CD4-positive, alpha-beta T cell treated with Interleukin-1 beta for 1 hour (primary cell): ENCODE results near the gene KCNQ1OT1.

Source experiments
- DNase-seq, 2 donors: peaks; one replicate each; pipeline ENCODE4 v3.0.0-alpha.2; 2020 to 2022

The KCNQ1OT1 gene

DNA sequence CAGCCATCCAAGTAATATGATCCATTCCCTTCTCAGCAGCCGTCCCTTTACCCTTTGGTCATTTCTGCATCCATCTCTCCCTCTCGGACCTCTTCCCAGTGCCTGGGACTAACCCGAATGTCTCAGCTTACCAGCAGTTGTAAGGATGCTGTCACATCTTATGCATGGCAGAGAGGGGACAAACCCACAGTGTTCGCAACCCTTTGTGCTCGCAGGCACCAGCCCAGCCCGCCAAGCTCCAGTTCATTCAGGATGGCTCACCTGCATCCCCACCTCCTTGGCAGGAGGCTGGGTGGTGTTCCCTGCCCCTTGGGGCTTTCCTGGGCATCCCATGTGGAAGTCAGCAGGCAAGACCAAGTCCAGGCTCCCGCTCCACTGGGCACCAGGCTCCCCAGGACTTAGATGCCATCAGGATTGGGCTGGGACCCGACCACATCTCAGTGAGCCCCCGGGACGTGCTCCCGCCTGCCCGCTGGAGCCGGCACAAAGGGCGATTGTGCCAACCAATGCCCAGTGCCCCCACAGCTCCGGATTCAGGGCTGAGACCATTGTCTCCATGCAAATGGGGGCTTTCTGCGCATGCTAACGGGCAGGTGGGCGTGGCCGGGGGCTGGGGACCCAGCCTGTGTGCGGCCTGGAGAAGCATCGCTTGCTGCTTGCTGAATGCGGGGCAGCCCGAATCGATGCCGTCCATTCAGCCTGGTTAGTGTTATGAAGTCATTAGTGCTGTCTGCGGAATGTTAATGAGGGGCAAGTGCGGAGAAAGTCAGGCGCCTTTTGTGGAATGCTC, 108.6 kb downstream of the KCNQ1OT1 start:
- no peak for DNase-seq

DNA sequence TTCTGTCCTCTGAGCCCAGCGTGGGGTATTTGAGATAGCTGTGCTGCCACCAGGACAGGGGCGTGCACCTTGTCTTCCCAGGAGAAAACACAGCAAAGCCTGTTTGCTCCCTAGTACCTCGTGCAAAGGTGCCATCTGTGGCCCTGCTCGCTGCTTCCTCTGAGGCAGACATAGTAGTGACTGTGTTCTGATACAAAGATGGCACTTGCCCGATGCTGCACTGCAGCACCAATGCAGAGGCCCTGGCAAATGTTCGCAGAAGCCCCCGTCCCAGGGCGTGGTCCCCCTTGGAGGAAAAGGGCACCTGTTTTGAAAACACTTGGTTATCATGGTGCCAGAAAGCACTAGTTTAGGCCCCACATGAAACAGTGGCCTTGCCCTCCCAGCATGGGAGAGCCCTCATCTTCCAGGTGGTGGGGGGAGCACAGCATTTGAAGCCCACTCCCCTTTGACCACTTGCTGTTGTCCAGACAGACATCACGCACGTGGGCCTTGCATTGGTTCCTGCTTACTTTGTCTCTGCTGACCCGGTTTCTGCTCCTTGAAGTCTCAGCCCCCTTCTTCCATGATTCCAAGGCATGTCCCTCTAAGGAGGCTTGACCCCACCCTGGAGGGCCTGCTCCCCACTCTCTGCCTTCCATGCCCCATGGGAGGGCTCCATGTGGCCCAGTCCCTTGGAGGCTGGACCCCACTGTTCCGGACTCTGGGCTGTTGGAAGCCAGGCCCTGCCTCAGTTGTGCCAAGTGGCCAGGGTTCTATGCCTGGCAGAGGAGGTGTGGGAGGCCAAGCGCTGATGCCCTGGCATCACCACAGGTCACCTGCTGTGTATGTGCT, 109.4 kb downstream of the KCNQ1OT1 start:
- no peak for DNase-seq

DNA sequence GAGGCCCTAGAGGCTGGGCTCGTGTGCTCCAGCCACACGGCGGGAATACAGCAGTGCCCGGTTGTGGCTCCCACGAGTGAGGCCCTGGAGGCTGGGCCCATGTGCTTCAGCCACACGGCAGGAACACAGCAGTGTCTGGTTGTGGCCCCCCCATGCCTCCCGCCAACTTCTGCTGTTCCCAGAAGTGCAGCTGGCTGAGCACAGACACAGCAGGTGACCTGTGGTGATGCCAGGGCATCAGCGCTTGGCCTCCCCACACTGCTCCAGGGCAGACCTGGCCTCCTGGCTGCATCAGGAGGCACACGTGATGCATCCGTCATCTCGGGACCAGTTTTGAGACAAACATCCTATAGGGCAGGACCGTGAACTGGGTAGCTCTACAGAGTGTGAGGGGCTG, 110.3 kb downstream of the KCNQ1OT1 start:
- DNase-seq, result no peak

DNA sequence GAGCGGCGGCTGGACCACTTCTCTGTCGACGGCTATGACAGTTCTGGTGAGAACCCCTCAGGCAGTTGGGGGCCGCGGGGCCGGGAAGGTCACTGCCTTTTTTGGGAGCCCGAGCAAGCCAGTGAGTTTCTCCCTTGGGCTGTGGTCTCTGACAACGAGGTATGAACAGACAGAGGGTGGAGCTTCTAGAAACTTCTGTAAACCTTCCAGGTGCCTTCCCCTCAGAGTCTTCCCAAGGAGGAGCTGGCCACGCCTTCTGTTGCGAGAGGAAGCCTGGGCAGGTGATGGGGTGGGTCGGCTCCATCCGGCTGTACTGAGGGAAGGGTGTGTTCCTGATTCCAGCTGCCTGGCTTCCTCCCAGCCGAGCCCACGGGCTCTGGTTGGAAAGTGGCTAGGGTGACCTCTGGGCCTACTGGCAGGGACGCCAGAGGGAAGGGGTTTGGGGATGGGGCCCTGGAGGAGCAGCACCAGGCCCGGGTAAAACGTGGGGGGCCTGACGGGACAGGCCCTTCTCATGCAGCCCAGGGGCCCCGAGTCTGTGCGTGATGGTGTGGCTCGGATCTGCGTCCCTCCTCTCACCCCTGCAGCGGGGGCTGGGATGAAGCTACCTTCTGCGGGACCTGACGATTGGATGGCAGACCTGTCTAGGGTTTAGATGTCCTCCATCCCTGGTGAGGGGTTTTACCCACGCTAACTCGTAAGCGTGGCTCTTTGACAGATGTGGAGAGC, 110.8 kb downstream of the KCNQ1OT1 start:
- no peak for DNase-seq

- no peak for DNase-seq
Measured at GRCh38 chr11:2587976-2588748, 111.6 kb downstream of the KCNQ1OT1 start.

- DNase-seq, result no peak
Measured at GRCh38 chr11:2587132-2587930, 112.5 kb downstream of the KCNQ1OT1 start.

GRCh38 chr11:2586793-2587131, 113.0 kb downstream of the KCNQ1OT1 start:
- DNase-seq, result no peak

GRCh38 chr11:2586087-2586792, 113.6 kb downstream of the KCNQ1OT1 start:
- DNase-seq, result no peak

- no peak for DNase-seq
Measured at GRCh38 chr11:2585566-2586086, 114.2 kb downstream of the KCNQ1OT1 start.

DNA sequence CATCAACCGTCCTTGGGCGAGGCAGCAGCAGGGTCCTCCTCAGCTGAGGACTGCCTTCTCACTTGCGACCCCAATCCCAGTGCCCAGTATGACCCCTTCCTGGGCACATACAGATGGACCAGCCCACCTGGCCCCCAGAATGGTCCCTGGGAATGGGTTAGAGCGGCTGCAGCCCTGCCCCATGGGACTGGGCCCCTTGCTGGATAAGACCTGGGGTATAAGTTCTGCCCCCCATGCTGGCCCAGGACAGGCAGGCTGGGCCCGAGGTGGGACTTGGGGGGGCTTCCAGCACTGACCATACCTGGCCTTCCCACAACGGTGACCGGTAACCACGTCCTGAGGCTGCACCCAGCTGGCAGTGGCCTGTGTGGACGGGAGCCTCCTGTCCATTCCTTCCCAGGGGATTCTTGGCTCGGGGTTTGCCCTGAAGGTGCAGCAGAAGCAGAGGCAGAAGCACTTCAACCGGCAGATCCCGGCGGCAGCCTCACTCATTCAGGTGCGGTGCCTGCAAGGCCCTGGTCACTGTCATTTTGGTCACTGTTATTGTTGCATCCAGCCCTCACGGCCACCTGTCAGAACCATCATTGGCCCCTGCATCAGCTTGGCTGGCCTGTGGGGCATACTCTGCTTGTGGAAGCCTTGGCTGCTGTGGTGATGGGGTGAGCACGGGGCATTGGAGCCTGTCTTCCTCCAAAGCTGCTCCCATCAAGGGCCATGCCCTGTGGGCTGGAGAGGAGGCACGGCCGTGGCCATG, 114.8 kb downstream of the KCNQ1OT1 start:
- DNase-seq, result no peak

DNA sequence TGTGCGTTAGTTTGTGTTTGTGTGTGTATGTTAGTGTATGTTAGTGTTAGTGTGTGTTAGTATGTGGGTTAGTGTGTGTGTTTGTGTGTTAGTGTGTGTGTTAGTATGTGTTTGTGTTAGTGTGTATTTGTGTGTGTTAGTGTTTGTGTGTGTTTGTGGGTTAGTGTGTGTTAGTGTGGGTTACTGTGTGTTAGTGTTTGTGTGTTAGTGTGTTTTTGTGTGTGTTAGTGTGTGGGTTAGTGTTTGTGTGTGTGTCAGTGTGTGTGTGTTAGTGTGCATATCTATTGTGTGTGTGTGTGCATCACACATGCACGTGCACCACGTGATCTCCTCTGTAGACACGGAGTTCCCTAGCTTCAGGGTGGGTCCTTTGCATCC, 115.4 kb downstream of the KCNQ1OT1 start:
- DNase-seq, result no peak

- DNase-seq, result no peak
Measured at GRCh38 chr11:2583605-2583958, 116.2 kb downstream of the KCNQ1OT1 start.

DNA sequence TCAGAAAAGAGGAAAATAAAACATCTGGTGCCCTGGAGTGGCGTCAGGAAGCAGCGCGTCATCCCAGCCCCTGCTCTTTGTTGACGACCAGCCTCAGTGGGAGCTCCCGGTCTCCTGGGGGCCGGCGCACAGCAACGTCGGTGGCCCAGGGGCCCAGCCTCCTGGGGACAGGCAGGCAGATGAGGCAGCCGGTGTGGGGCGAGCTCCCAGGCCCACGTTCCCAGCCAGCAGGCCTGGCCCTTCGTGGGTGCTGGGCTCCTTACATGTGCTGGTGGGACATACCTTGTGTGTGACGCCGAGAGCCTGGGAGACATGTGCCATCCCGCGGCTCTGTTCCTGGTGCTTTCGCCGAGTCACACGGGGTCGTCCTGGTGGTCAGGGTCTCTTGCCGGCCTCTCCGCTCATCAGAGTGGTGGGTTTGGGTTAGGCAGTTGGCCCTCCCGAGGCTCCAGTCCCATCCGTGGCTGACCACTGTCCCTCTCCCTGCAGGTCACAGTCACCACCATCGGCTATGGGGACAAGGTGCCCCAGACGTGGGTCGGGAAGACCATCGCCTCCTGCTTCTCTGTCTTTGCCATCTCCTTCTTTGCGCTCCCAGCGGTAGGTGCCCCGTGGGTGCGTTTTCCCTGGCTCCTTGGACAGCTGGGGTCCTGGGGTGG, 116.7 kb downstream of the KCNQ1OT1 start:
- DNase-seq, result no peak

- DNase-seq, result no peak
Measured at GRCh38 chr11:2582351-2582945, 117.3 kb downstream of the KCNQ1OT1 start.

DNA sequence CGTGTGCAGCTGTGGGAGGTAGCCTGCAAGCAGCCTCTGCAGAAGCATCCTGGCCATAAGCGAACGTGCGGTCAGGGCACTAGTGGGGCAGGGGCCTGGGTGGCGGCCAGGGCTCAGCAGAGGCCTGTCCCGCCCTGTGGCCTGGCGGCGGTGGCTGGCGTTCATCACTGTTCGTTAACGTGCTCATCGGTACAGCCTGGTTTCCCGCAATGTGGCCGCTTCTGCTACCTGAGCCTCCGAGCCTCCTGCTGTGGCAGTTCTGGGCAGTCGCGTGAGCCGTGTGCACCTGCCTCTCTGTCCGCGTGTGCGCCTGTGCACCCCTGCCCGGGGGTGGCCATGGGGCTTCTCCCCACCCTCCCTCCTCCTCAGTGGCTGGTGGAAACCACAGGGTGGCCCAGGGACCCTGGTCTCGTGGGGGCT, 117.9 kb downstream of the KCNQ1OT1 start:
- DNase-seq, result no peak

DNA sequence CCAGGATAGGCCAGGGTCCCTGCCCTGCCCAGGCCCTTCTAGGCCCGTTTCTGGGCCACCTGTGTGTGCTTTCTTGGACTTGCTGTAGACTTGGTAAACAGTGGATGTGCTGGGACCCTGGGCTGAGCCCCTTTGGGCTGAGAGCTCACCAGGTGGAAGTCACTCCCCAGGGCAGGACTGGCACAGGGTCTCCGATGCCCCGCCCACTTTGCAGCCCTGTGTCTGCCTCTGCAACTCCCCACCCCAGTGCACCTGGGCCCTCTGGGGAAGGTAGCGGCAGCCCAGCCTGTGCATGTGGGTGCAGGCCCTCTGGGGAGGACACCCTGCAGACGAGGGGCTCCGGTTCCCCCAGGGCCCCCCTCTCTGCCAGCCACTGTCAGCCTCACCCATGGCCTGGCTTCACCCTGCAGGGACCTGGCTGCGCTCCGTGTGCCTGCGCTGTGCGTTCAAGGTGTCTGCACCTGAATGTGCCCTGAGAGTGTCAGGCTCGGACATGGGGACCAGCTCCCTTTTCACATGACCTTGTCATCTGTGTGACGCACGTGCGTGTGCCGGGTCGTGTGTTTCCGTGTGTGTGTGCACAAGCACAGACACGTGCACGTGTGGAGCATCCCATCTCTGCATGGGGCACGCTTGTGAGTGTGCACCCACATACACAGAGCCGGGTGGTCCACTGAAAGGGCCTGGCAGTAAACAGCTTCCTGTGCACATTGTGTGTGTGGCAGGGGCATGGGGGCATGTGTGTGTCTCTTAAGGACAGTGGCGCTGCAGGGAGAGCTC, 118.5 kb downstream of the KCNQ1OT1 start:
- DNase-seq, result no peak

- no peak for DNase-seq
Measured at GRCh38 chr11:2580571-2581001, 119.2 kb downstream of the KCNQ1OT1 start.

DNA sequence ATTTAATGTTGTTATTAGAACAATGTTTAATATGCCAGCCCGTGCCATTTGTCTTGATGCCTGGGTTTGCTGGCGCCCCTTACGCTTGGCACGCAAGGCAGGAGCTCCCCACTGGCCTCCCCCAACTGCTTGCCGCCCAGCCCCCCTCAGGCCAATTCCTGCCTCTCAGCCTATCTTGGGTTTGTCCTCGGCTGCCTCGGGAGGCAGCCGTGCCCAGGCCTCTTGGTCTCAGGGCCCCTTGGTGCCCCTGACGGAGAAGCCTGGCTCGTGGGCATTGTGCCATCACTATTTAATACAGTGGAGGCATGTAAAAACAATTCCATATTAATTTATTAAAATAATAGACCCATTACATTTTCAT, 119.8 kb downstream of the KCNQ1OT1 start:
- DNase-seq, result no peak
